NK-92 (cell line): ENCODE data around the gene SLC10A3.

Experiments
- DNase-seq: peaks from one replicate; lab custom pipeline; 2025; ENCODE audit not compliant: unreplicated experiment; lab: John Stamatoyannopoulos, UW

The SLC10A3 gene

GRCh38 chrX:154466036-154466435 lies 24.4 kb downstream of the SLC10A3 start:
- DNase-seq, result no peak

- no peak for DNase-seq
Measured at GRCh38 chrX:154465601-154466000, 24.8 kb downstream of the SLC10A3 start.

GRCh38 chrX:154464806-154465365 lies 25.5 kb downstream of the SLC10A3 start:
- DNase-seq, result no peak

GRCh38 chrX:154463611-154464220 lies 26.7 kb downstream of the SLC10A3 start:
- no peak for DNase-seq

GRCh38 chrX:154462396-154462795 lies 28.0 kb downstream of the SLC10A3 start:
- no peak for DNase-seq

GRCh38 chrX:154460326-154460725 lies 30.1 kb downstream of the SLC10A3 start:
- DNase-seq, result no peak

GRCh38 chrX:154459832-154460231 lies 30.6 kb downstream of the SLC10A3 start:
- DNase-seq, result no peak

GRCh38 chrX:154458954-154459778 lies 31.3 kb downstream of the SLC10A3 start:
- no peak for DNase-seq

GRCh38 chrX:154458116-154458953 lies 32.1 kb downstream of the SLC10A3 start, which contains the start of gene PLXNA3:
Gene PLXNA3 (plus strand): TSS chrX:154458281. CDS start chrX:154460184, 1,903 bp downstream.
- no peak for DNase-seq

GRCh38 chrX:154457491-154458115 lies 32.8 kb downstream of the SLC10A3 start:
- no peak for DNase-seq

GRCh38 chrX:154452823-154453222 lies 37.6 kb downstream of the SLC10A3 start:
- no peak for DNase-seq

- no peak for DNase-seq
Measured at GRCh38 chrX:154450312-154450711, 40.1 kb downstream of the SLC10A3 start.

GRCh38 chrX:154449618-154450017 lies 40.8 kb downstream of the SLC10A3 start:
- DNase-seq, result no peak

- no peak for DNase-seq
Measured at GRCh38 chrX:154448484-154448883, 41.9 kb downstream of the SLC10A3 start.

GRCh38 chrX:154446430-154446829 lies 44.0 kb downstream of the SLC10A3 start:
- DNase-seq, result no peak

- DNase-seq, result no peak
Measured at GRCh38 chrX:154445776-154446175, 44.7 kb downstream of the SLC10A3 start.

GRCh38 chrX:154444755-154445246 lies 45.6 kb downstream of the SLC10A3 start:
- DNase-seq, result no peak

- DNase-seq, result no peak
Measured at GRCh38 chrX:154443992-154444754, 46.3 kb downstream of the SLC10A3 start, which contains the start of gene FAM50A. Gene FAM50A (plus strand): TSS chrX:154444141. CDS start chrX:154444236, 95 bp downstream.

GRCh38 chrX:154443479-154443910 lies 46.9 kb downstream of the SLC10A3 start:
- no peak for DNase-seq
